Stimulated activated naive B cell treated with anti-CD40 and anti-IgM and Interleukin-4, amounts not matched to agents 10 μg/mL and 1 μg/mL and 100 μg/mL, for 72 hours (primary cell): ENCODE measurements around the gene ANXA5.

ENCODE experiments used
- ATAC-seq, 2 donors: fragments of 150-1000 bp; cut with Tn5 transposase; replicated peaks; 2 replicates each; pipeline ENCODE4 v1.10.0; 2021; ENCODE audit warnings: moderate library complexity in 1 of 2
- DNase-seq: peaks from one replicate; pipeline ENCODE4 v3.0.0; 2021
- H3K27ac Mint-ChIP-seq: one replicate; pipeline ENCODE4 v1.8.0; 2022; ENCODE audit warnings: mild to moderate bottlenecking, mixed read lengths
- H3K27me3 Mint-ChIP-seq, 2 donors: one replicate each; pipeline ENCODE4 v1.8.0; 2022; ENCODE audit warnings: mixed read lengths in 2 of 2
- H3K36me3 Mint-ChIP-seq, 2 donors: one replicate each; pipeline ENCODE4 v1.8.0; 2022; ENCODE audit warnings: mixed read lengths in 2 of 2, mild to moderate bottlenecking in 1 of 2
- H3K4me1 Mint-ChIP-seq, 2 donors: one replicate each; pipeline ENCODE4 v1.8.0; 2022; ENCODE audit warnings: mixed read lengths in 2 of 2, mild to moderate bottlenecking in 1 of 2
- H3K4me3 Mint-ChIP-seq, 2 donors: one replicate each; pipeline ENCODE4 v1.8.0; 2022; ENCODE audit warnings: mild to moderate bottlenecking in 2 of 2, mixed read lengths in 2 of 2, moderate library complexity in 1 of 2
- H3K9me3 Mint-ChIP-seq, 2 donors: one replicate each; pipeline ENCODE4 v1.8.0; 2022; ENCODE audit warnings: mixed read lengths in 2 of 2, mild to moderate bottlenecking in 1 of 2

The ANXA5 gene

GRCh38 chr4:121726642-121727268 lies 30.0 kb upstream of the ANXA5 start:
- H3K27me3 Mint-ChIP-seq = peaks cover 8% of the 10 kb centered on the region in 2 donors
- ATAC-seq (peak; percentile 75 to 90), DNase-seq (no peak)
- no peaks in the 10 kb centered on the region for H3K9me3 Mint-ChIP-seq
- no peaks in the 10 kb centered on the region for H3K4me1 Mint-ChIP-seq
- no peaks in the 10 kb centered on the region for H3K36me3 Mint-ChIP-seq
- H3K4me3 Mint-ChIP-seq = no peak overlapping the region
- no peak overlapping the region for H3K27ac Mint-ChIP-seq

GRCh38 chr4:121724671-121725070 lies 27.9 kb upstream of the ANXA5 start:
- no peak overlapping the region for H3K4me3 Mint-ChIP-seq
- ATAC-seq (no peak), DNase-seq (no peak)
- H3K36me3 Mint-ChIP-seq = no peaks in the 10 kb centered on the region
- no peaks in the 10 kb centered on the region for H3K9me3 Mint-ChIP-seq
- no peak overlapping the region for H3K27ac Mint-ChIP-seq
- no peaks in the 10 kb centered on the region for H3K4me1 Mint-ChIP-seq
- H3K27me3 Mint-ChIP-seq = peaks cover 8 to 12% of the 10 kb centered on the region in 2 donors

DNA sequence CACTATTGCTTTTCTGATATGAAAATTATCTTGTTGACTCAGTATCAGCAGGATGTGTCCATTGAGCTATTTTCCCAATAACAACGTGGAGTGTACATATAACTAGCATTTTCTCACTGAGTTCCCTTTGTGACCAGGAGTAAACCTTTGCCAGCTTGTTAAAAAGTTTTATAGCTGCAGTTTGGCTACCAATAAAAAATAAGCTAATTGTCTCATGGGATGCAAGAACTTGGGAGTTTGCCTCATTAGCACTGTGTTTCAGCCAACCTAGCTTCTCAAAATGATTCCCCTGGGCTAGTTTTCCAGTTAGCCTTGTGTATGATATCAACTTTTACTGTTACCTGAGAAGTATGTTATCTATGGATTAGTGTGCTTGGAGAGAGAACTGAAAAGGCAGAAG lies 24.9 kb upstream of the ANXA5 start:
- Mint-ChIP-seq H3K27me3 (peaks cover 18 to 19% of the 10 kb centered on the region in 2 donors), H3K36me3 (no peaks in the 10 kb centered on the region), H3K27ac (no peak overlapping the region), H3K9me3 (no peaks in the 10 kb centered on the region), H3K4me1 (no peaks in the 10 kb centered on the region), H3K4me3 (no peak overlapping the region)
- no peak for ATAC-seq
- no peak for DNase-seq

DNA sequence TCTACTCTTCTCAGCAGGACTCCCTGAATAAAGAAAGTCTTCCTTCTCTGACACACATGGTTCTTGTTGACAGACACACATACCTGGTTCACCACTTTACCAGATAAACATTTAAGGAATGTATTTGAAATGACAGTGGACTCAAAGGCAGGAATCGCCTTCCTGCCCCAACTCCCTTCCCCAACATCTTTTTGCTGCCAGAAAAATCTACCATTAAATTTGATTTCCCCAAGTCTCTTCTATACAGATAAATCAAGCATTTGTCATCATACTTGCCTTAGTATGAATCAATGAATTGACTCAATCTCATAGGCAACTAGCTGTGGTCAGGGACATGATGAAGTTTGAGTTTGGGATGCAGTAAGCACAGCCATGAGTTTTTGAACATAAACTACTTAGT lies 23.3 kb upstream of the ANXA5 start:
- H3K4me1 Mint-ChIP-seq = no peaks in the 10 kb centered on the region
- DNase-seq (no peak), ATAC-seq (no peak)
- H3K36me3 Mint-ChIP-seq = no peaks in the 10 kb centered on the region
- no peaks in the 10 kb centered on the region for H3K9me3 Mint-ChIP-seq
- H3K27ac Mint-ChIP-seq = no peak overlapping the region
- H3K27me3 Mint-ChIP-seq = peaks cover 22 to 24% of the 10 kb centered on the region in 2 donors
- no peak overlapping the region for H3K4me3 Mint-ChIP-seq

GRCh38 chr4:121717680-121718237 lies 21.0 kb upstream of the ANXA5 start:
- Mint-ChIP-seq H3K36me3 (no peaks in the 10 kb centered on the region), H3K4me1 (no peaks in the 10 kb centered on the region), H3K27ac (no peak overlapping the region), H3K4me3 (no peak overlapping the region), H3K9me3 (no peaks in the 10 kb centered on the region), H3K27me3 (peaks cover 29 to 35% of the 10 kb centered on the region in 2 donors)
- ATAC-seq (no peak), DNase-seq (no peak)

DNA sequence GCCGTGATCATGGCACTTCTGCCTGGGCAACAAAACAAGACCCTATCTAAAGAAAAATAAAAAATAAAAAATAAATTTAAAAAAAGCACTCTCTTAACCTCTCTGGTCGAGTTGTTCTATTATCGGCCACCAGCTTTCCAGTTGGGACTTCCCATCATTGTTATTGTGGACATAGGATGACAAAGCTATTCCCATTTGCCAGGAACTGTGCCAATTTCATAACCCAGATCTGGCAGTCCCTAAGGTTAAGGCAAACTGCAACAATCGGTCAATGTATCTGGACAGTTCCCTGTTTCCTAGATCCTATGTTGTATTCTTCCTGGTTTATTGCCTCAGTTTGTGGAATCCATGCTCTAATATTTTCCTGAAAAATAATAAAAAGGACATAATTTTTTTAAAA lies 17.8 kb upstream of the ANXA5 start:
- H3K36me3 Mint-ChIP-seq = no peaks in the 10 kb centered on the region
- H3K4me1 Mint-ChIP-seq = peaks cover 8 to 9% of the 10 kb centered on the region in 2 donors
- no peak overlapping the region for H3K4me3 Mint-ChIP-seq
- H3K27me3 Mint-ChIP-seq = peaks cover 35 to 53% of the 10 kb centered on the region in 2 donors
- no peaks in the 10 kb centered on the region for H3K9me3 Mint-ChIP-seq
- ATAC-seq = no peak
- no peak for DNase-seq
- no peak overlapping the region for H3K27ac Mint-ChIP-seq

DNA sequence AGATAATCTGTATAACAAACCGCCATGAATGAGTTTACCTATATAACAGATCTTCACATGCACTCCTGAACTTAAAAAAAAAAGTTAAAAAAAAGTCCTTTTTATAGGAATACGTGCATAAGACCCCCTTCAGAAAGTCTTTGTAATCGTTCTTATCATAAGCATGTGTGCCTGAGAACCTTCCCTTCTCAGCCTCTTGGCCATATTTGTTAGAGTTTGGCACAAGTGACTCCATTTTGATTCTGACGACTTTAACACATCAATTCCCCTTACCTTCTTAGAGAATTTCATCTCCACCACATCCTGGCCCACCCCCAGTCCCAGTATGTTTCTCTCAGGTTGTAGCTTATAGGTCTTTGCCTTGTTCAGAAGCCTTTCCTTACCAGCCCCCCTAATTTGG lies 16.0 kb upstream of the ANXA5 start:
- H3K27ac Mint-ChIP-seq = no peak overlapping the region
- H3K4me1 Mint-ChIP-seq = peaks cover 8 to 9% of the 10 kb centered on the region in 2 donors
- no peak for ATAC-seq
- no peaks in the 10 kb centered on the region for H3K9me3 Mint-ChIP-seq
- no peak overlapping the region for H3K4me3 Mint-ChIP-seq
- H3K36me3 Mint-ChIP-seq = no peaks in the 10 kb centered on the region
- no peak for DNase-seq
- H3K27me3 Mint-ChIP-seq = peaks cover 42 to 66% of the 10 kb centered on the region in 2 donors

DNA sequence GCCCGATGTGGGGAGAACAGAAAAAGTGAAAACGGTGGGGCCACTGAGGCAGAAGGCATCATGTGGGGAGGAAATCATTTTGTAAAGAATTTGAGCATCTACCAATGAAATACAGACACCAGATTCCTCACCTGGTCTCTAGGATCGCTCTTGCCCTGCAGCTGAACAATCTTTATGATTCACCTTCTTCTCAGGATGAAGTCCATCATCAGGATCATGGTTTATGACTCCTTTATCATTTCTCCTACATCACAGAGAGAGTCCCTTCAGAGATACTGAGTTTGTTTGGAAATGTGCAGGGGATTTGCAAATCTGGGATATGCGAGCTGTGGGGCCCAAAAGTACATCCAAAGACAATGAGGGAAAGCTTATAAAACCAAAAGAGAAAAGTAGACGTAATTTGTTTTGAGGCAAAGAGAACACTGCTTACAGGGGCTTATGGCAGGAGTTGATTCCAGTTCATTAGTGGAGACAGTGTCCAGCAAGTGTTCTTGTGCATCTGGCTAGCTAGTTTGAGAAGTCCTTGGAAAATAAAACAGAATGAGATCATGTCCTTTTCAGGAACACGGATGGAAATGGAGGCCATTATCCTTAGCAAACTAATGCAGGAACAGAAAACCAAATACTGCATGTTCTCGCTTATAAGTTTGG lies 15.3 kb upstream of the ANXA5 start:
- ATAC-seq = peak in 1 of 2 donors; percentile 8
- Mint-ChIP-seq H3K4me1 (peaks cover 8 to 9% of the 10 kb centered on the region in 2 donors), H3K4me3 (no peak overlapping the region), H3K27me3 (peaks cover 44 to 70% of the 10 kb centered on the region in 2 donors), H3K36me3 (no peaks in the 10 kb centered on the region), H3K9me3 (no peaks in the 10 kb centered on the region), H3K27ac (no peak overlapping the region)
- DNase-seq = no peak

DNA sequence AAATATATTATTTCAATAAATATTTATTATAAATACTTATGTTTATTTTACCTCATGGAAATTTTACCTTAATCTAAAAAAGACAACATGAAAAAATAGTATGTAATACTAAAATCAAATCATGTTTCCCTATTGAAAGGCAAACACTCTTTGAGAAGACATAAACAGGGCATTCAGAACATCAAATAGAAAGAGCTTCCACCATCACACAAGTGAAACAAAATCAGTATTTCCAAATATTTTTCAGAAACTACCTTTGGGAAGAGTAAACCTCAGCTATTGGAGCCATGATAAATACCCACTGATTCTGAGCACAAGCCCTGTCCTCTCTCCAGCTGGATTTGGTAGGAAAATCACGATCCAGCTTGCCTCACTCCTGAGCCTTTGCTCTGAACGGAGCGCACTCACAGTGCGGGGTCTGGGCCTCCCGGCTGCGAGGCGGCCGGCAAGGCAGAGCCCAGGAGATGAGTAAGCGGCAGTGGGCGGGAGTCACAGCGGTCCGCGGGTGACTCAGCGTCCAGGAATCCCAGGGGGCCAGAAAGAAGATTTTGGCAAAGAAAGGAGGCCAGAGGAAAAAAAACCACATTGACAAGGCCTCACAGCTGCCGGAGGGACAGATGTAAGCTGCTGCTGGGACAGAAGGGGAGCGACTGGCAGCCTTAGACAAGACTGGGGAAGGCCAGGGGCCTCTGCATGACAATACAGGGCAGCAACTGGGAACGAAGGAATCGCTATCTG lies 14.7 kb upstream of the ANXA5 start:
- Mint-ChIP-seq H3K27ac (peak overlapping the region; percentile 20), H3K4me3 (peak overlapping the region; percentile 46 to 49), H3K27me3 (peaks cover 47 to 70% of the 10 kb centered on the region in 2 donors), H3K4me1 (peaks cover 8 to 9% of the 10 kb centered on the region in 2 donors), H3K9me3 (no peaks in the 10 kb centered on the region), H3K36me3 (no peaks in the 10 kb centered on the region)
- DNase-seq (peak; percentile 63), ATAC-seq (peak; percentile 94 to 98)

- DNase-seq = no peak
- Mint-ChIP-seq H3K36me3 (no peaks in the 10 kb centered on the region), H3K27me3 (peaks cover 37 to 64% of the 10 kb centered on the region in 2 donors), H3K9me3 (no peaks in the 10 kb centered on the region), H3K4me3 (no peak overlapping the region), H3K27ac (no peak overlapping the region), H3K4me1 (peaks cover 8 to 9% of the 10 kb centered on the region in 2 donors)
- ATAC-seq = peak in 1 of 2 donors; percentile 29
Observed at GRCh38 chr4:121709766-121710405, 13.1 kb upstream of the ANXA5 start.

DNA sequence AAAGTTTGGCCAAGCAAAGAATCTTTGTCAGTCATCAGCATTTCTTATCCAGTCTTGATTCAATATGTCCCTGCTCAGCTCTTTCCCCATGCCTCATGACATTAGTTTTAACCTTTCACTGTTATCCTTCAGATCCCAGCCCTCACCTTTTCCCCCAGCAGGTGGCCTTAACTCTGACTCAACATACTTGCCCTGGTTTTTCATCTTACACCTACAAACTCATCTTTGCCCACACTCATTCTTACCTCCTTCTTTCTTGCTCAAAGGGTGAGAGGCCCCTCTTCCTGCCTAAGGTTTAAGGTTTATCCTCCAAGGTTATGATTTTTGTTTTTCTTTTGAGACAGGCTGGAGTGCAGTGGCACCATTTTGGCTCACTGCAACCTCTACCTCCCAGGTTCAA lies 10.6 kb upstream of the ANXA5 start:
- Mint-ChIP-seq H3K4me3 (no peak overlapping the region), H3K27ac (no peak overlapping the region), H3K36me3 (no peaks in the 10 kb centered on the region), H3K27me3 (peaks cover 30 to 61% of the 10 kb centered on the region in 2 donors), H3K4me1 (peaks cover 8 to 9% of the 10 kb centered on the region in 2 donors), H3K9me3 (no peaks in the 10 kb centered on the region)
- ATAC-seq (no peak), DNase-seq (no peak)

GRCh38 chr4:121706595-121707021 lies 9.8 kb upstream of the ANXA5 start:
- Mint-ChIP-seq H3K4me1 (peaks cover 5 to 7% of the 10 kb centered on the region in 2 donors), H3K27me3 (peaks cover 28 to 57% of the 10 kb centered on the region in 2 donors), H3K9me3 (no peaks in the 10 kb centered on the region), H3K36me3 (no peaks in the 10 kb centered on the region), H3K4me3 (no peak overlapping the region), H3K27ac (no peak overlapping the region)
- DNase-seq = no peak
- ATAC-seq = peak in 1 of 2 donors; percentile 44

- H3K4me1 Mint-ChIP-seq = peaks cover 7 to 9% of the 10 kb centered on the region in 2 donors
- ATAC-seq (no peak), DNase-seq (no peak)
- H3K4me3 Mint-ChIP-seq = no peak overlapping the region
- no peak overlapping the region for H3K27ac Mint-ChIP-seq
- peaks cover 31 to 59% of the 10 kb centered on the region in 2 donors for H3K27me3 Mint-ChIP-seq
- H3K36me3 Mint-ChIP-seq = no peaks in the 10 kb centered on the region
- H3K9me3 Mint-ChIP-seq = no peaks in the 10 kb centered on the region
Observed at GRCh38 chr4:121705521-121705920, 8.7 kb upstream of the ANXA5 start.

DNA sequence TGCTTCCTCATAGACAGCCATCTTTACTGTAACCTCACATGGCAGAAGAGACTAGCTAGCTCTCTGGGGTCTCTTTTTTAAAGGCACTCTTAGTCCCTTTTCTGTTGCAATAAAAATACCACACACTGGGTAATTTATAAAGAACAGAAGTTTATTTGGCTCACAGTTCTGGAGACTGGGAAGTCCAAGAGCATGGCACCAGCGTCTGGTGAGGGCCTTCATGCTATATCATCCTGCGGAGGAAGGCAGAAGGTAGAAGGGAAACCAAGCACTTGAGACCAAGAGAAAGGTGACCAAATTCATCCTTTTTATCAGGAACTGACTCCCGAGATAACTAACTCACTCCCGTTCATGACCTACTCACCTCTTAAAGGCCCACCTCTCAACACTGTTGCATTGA lies 5.4 kb upstream of the ANXA5 start:
- H3K4me3 Mint-ChIP-seq = no peak overlapping the region
- no peak overlapping the region for H3K27ac Mint-ChIP-seq
- peaks cover 16 to 20% of the 10 kb centered on the region in 2 donors for H3K4me1 Mint-ChIP-seq
- ATAC-seq (no peak), DNase-seq (no peak)
- peaks cover 36 to 57% of the 10 kb centered on the region in 2 donors for H3K27me3 Mint-ChIP-seq
- H3K9me3 Mint-ChIP-seq = no peaks in the 10 kb centered on the region
- no peaks in the 10 kb centered on the region for H3K36me3 Mint-ChIP-seq
